Thyroid gland (tissue), 4 donors: ENCODE measurements around the gene P2RX7.

ENCODE experiments used
- POLR2A ChIP-seq, 2 donors: fragments of 450-650 bp; IDR thresholded peaks; one replicate each; pipeline ENCODE4 v1.6.1; 2017; ENCODE audit warnings: antibody characterized with exemption in 2 of 2, mild to moderate bottlenecking in 2 of 2, moderate library complexity in 1 of 2
- TF ChIP-seq, protein P1 (sequence below), 6 experiments: fragments of 200-600 bp in 3 of 6; fragments of 450-650 bp in 3 of 6; sonication (generic) in 3 of 6; IDR thresholded peaks; one replicate each; pipeline ENCODE4 v1.5.1; 2016 to 2019; ENCODE audit warnings: antibody characterized with exemption in 6 of 6, mild to moderate bottlenecking in 2 of 6, inconsistent platforms in 1 of 6, moderate library complexity in 1 of 6

DNA sequence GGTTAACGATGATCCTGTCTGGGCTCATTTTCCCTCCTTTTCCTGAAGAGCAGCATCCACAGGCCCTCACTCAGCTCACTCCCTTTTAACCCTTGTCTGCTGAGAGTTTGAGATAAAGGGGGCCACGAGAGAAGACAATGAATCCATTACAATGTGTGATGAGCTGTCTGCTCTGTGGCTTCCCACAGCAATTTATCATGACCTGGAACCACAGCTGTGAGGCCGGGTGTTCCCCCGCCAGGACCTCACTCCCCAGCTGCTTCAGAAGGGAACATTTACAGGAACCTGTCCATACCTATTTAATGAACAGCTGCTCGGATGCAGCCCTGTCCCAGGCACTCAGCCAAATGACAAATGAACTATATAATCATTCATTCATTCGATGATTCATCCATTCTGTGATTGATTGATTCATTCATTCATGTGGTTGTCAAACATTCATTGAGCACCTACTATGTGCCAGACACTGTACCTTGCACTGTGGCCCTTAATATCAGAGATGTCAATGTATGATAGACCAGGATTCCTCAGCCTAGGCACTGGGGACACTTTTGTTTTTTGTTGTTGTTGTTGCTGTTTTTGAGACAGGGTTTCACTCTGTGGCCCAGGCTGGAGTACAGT lies 18.5 kb upstream of the P2RX7 start:
- TF ChIP-seq, protein P1, sequence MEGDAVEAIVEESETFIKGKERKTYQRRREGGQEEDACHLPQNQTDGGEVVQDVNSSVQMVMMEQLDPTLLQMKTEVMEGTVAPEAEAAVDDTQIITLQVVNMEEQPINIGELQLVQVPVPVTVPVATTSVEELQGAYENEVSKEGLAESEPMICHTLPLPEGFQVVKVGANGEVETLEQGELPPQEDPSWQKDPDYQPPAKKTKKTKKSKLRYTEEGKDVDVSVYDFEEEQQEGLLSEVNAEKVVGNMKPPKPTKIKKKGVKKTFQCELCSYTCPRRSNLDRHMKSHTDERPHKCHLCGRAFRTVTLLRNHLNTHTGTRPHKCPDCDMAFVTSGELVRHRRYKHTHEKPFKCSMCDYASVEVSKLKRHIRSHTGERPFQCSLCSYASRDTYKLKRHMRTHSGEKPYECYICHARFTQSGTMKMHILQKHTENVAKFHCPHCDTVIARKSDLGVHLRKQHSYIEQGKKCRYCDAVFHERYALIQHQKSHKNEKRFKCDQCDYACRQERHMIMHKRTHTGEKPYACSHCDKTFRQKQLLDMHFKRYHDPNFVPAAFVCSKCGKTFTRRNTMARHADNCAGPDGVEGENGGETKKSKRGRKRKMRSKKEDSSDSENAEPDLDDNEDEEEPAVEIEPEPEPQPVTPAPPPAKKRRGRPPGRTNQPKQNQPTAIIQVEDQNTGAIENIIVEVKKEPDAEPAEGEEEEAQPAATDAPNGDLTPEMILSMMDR (IDR thresholded peaks at IDR 0.05): no peak
- no peak for TF ChIP-seq POLR2A (IDR thresholded peaks at IDR 0.05)
